OCI-LY7 (cell line): ENCODE measurements around the gene MYBL2.
A peak's percentile ranks its signal among the peaks of the same experiment; 100 is the strongest.

Experiments used
- EZH2phosphoT487 ChIP-seq: fragments of 200-600 bp; sonication (generic); IDR thresholded peaks from 2 replicates; pipeline ENCODE4 v1.6.1; 2018; ENCODE audit warnings: low read depth, borderline replicate concordance, mild to moderate bottlenecking, mixed run types, antibody characterized with exemption, low read length, moderate library complexity, mixed read lengths
- TF ChIP-seq, protein P1 (sequence below): fragments of 200-600 bp; sonication (generic); conservative IDR thresholded peaks from 2 replicates; pipeline ENCODE4 v1.5.1; 2014; ENCODE audit warnings: mild to moderate bottlenecking, antibody characterized with exemption, low read length, moderate library complexity, mixed read lengths

DNA sequence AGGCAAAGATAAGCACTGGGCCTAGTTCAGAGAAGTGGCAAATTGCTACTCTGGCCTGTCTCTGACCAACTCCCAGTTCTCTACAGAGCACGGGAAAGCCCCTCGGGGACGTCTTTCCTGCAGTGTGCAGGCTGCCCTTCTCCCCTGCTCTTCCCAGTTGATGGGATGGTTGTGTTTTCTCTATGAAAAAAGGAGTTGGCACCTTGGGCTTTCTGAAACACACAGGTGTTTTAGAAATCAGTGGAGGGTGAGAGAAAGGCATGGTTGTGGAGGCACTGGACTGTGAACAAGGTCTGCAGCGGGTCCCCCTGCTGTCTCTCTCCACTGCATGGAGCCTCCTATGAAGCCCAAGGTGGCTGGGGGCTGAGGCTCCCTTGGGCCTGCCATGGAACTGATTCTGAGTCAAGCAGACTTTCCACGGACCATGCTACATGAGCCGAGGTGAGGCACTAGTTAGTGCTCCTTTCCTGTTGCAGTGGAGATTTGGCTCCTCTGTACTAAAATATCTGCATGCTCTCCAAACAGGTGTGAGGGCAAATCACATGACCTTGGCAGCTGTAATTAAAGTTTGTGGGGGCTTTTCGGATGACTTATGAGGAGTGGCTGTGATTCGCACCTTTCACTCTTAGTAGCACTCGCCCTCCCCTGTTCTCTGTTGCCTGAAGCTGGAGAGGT, 43.6 kb downstream of the MYBL2 start:
- TF ChIP-seq, protein P1, sequence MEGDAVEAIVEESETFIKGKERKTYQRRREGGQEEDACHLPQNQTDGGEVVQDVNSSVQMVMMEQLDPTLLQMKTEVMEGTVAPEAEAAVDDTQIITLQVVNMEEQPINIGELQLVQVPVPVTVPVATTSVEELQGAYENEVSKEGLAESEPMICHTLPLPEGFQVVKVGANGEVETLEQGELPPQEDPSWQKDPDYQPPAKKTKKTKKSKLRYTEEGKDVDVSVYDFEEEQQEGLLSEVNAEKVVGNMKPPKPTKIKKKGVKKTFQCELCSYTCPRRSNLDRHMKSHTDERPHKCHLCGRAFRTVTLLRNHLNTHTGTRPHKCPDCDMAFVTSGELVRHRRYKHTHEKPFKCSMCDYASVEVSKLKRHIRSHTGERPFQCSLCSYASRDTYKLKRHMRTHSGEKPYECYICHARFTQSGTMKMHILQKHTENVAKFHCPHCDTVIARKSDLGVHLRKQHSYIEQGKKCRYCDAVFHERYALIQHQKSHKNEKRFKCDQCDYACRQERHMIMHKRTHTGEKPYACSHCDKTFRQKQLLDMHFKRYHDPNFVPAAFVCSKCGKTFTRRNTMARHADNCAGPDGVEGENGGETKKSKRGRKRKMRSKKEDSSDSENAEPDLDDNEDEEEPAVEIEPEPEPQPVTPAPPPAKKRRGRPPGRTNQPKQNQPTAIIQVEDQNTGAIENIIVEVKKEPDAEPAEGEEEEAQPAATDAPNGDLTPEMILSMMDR, result 0 out of 2 replicates have a peak, but pooled peaks have one; percentile 24
- TF ChIP-seq EZH2phosphoT487, result no peak
